HUES48 (cell line): ENCODE measurements around the gene POTEE.
"Not testable (repeated sequence)": the region's sequence is repeated elsewhere in the genome, so short reads cannot be mapped to it uniquely, and the experiment has no call there.

Source experiments
- H3K27ac ChIP-seq: one replicate; pipeline ENCODE4 v1.7.0; 2013; ENCODE audit warnings: low read depth, low read length, inconsistent platforms
- H3K27me3 ChIP-seq: 2 replicates; pipeline ENCODE4 v1.6.1; 2013; ENCODE audit warnings: mild to moderate bottlenecking, low read length; ENCODE audit not compliant: control insufficient read depth, insufficient read depth
- H3K36me3 ChIP-seq: 2 replicates; pipeline ENCODE4 v1.6.1; 2013; ENCODE audit warnings: low read length; ENCODE audit not compliant: control insufficient read depth, insufficient read depth
- H3K4me1 ChIP-seq: 2 replicates; pipeline ENCODE4 v1.6.1; 2013; ENCODE audit warnings: mild to moderate bottlenecking, low read length; ENCODE audit not compliant: control insufficient read depth, insufficient read depth
- H3K4me3 ChIP-seq: 2 replicates; pipeline ENCODE4 v1.5.1; 2013; ENCODE audit warnings: mild to moderate bottlenecking, low read depth, low read length
- H3K9ac ChIP-seq: 2 replicates; pipeline ENCODE4 v1.6.1; 2013; ENCODE audit warnings: mild to moderate bottlenecking, low read depth, low read length, moderate library complexity
- H3K9me3 ChIP-seq: 2 replicates; pipeline ENCODE4 v1.6.1; 2013; ENCODE audit warnings: low read length; ENCODE audit not compliant: control insufficient read depth, insufficient read depth

POTEE gene

DNA sequence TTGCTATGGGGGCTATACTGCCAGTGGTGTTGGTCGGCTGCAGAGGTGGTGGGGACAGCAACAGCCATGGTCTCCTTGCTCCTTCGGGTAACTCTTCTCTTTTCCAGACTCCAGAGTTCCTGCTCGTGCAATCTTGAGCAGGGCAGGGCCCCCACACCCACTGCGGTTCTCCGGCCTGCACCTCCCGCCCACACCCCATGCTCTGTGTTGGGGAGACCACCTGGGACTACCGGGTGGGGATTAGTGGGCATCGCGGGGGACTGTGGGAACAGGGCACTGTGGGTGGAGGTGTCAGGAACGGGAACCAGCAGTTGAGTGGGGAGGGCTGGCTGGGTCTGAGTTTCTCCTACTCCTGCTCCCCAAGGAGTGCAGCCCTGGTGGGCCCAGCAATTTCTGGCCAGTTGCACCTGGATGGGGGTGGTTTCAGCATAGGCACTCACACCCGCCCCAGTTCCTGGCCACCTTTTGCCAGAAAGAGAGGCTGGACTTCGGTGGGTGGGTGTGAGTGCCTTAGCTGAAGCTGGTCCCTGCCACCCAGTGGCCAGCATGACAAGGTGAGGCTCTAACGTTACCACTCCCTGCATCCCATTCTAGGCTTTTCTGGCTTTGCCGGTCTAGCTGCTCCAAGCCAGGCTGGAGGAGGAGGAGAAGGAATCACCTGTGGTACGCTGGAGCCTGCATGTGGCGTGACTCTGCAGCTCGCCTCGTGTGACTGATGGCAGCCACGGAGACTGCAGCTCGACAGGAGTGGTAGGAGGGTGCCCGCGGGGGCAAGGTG is 1.3 kb downstream of the POTEE start:
- H3K36me3 ChIP-seq, H3K9ac ChIP-seq, H3K27ac ChIP-seq, H3K9me3 ChIP-seq, H3K4me1 ChIP-seq, H3K27me3 ChIP-seq, H3K4me3 ChIP-seq: not testable (repeated sequence)

DNA sequence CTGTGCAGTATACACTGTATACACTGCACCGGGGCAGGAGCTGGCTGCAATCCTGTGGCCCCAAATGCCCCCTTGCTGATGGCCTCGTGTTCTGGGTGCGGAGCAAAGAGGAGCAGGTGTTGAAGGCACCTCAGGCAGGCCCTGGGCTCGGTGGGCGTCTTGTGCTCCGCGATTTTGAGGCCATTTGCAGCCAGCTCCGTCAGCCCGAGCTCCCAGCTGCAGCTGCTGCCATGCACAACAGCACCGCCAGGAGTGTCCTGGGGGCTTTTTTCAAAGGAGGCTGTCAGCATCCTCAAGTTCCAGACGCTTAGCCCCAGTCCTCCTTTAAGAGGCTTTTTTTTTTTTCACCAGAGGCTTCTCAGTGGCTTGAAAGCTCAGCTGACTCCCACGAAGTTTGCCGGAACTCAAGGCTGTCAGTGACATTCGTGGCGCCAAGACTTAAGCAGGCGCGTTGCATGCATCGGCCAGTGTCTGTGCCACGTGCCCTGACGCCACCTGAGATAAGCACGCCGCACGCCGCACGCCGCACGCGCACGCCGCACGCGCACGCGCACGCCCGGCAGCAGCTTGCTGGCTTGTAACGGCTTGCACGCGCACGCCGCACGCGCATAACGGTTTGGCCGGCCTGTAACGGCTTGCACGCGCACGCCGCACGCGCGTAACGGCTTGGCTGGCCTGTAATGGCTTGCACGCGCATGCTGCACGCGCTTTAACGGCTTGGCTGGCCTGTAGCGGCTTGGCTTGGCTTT is 8.1 kb downstream of the POTEE start:
- not testable (repeated sequence) for H3K27ac ChIP-seq, H3K4me1 ChIP-seq, H3K27me3 ChIP-seq, H3K4me3 ChIP-seq, H3K9ac ChIP-seq, H3K9me3 ChIP-seq, H3K36me3 ChIP-seq

DNA sequence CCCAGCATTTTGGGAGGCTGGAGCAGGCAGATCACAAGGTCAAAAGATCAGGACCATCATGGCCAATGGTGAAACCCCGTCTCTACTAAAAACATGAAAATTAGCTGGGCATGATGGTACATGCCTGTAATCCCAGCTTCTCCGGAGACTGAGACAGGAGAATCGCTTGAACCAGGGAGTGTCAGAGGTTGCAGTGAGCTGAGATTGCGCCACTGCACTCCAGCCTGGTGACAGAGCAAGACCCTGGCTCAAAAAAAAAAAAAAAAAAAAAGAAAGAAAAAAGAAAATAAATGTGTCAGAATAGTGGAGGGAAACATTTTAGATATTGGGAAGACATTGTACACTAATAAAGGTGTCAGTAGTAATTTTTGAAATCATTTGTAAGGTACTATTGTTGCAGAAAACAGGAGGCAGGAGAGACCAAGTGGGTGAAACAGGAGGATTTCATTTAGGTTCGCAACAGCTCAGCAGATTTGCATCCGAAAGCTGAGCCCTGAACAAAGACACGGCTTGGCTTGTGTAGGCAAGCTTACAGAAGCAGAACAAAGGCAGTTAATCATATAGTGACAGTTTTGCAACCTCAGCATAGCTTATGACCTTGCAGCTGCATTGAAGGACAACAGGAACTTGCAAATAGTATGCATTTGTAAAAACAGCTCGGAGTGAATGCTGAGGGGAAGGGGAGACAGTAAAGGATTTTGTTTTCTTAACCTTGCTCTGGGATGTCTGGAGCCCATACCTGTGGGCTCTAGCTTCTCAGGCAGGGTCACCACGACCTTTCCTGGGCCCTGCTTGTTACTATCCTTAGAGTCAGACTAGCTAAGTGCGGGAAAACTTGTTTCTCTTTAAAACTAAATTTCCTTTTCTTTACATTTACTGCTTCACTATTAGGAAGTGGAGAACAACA is 26.5 kb downstream of the POTEE start:
- not testable (repeated sequence) for H3K4me3 ChIP-seq, H3K4me1 ChIP-seq, H3K27me3 ChIP-seq, H3K9ac ChIP-seq, H3K9me3 ChIP-seq, H3K36me3 ChIP-seq
- peak overlapping the region; percentile 69 for H3K27ac ChIP-seq
